Left renal cortex interstitium (tissue), 4 donors: ENCODE results near the gene FBXO5. TPM values are rescaled to one million over a fixed set of nuclear protein-coding genes. Genes with fewer than 3 reads are reported as not detected.
"Not testable (repeated sequence)": the region's sequence is repeated elsewhere in the genome, so short reads cannot be mapped to it uniquely, and the experiment has no call there.

Experiments
- DNase-seq, 4 donors: peaks; one replicate each; pipeline ENCODE4 v3.0.0-alpha.2; 2013; ENCODE audit warnings: low read depth in 4 of 4, low spot score in 2 of 4, missing footprints in 1 of 4
- polyA plus RNA-seq, 4 donors: library from polyadenylated mRNA; unstranded; fragments of 120-200 nt; gene quantifications; one replicate each; pipeline ENCODE4 v1.2.1, GENCODE V29; 2013; ENCODE audit not compliant: insufficient read length in 4 of 4

Gene FBXO5
- polyA plus RNA-seq, 4 donors, result 30.6 to 34.7 (median 31.9) TPM

GRCh38 chr6:152993847-152994246 lies 11.0 kb upstream of the FBXO5 start:
- no peak for DNase-seq

GRCh38 chr6:152993431-152993830 lies 10.6 kb upstream of the FBXO5 start:
- no peak for DNase-seq

GRCh38 chr6:152986978-152987377 lies 4.1 kb upstream of the FBXO5 start:
- DNase-seq, result no peak

- DNase-seq, result not testable (repeated sequence)
Measured at GRCh38 chr6:152985300-152985699, 2.5 kb upstream of the FBXO5 start.

GRCh38 chr6:152984513-152984872 lies 1.7 kb upstream of the FBXO5 start:
- DNase-seq, result no peak

- peak in 3 of 4 donors; percentile 38 to 89 (median 86) for DNase-seq
Measured at GRCh38 chr6:152983637-152984512, 1.0 kb upstream of the FBXO5 start.

- no peak for DNase-seq
Measured at GRCh38 chr6:152981989-152982903, 595 bp downstream of the FBXO5 start.

- DNase-seq, result no peak
Measured at GRCh38 chr6:152981219-152981618, 1.6 kb downstream of the FBXO5 start.

GRCh38 chr6:152980656-152981055 lies 2.2 kb downstream of the FBXO5 start:
- DNase-seq, result no peak

GRCh38 chr6:152979116-152979515 lies 3.7 kb downstream of the FBXO5 start:
- no peak for DNase-seq

GRCh38 chr6:152978058-152978457 lies 4.8 kb downstream of the FBXO5 start:
- DNase-seq, result no peak

GRCh38 chr6:152977556-152977955 lies 5.3 kb downstream of the FBXO5 start:
- no peak for DNase-seq

- no peak for DNase-seq
Measured at GRCh38 chr6:152976749-152977148, 6.1 kb downstream of the FBXO5 start.

- no peak for DNase-seq
Measured at GRCh38 chr6:152975204-152975915, 7.5 kb downstream of the FBXO5 start.

GRCh38 chr6:152973916-152974315 lies 8.9 kb downstream of the FBXO5 start:
- no peak for DNase-seq

- DNase-seq, result no peak
Measured at GRCh38 chr6:152969688-152970418, 13.0 kb downstream of the FBXO5 start.

GRCh38 chr6:152966168-152966894 lies 16.5 kb downstream of the FBXO5 start:
- DNase-seq, result not testable (repeated sequence)

GRCh38 chr6:152959333-152959732 lies 23.5 kb downstream of the FBXO5 start:
- DNase-seq, result no peak

- DNase-seq, result no peak
Measured at GRCh38 chr6:152957796-152958195, 25.0 kb downstream of the FBXO5 start.
